Activated CD4-positive, alpha-beta T cell treated with anti-CD3 and anti-CD28 coated beads for 48 hours (primary cell): ENCODE results near the gene UBE2C.

Experiments used
- DNase-seq: peaks from one replicate; pipeline ENCODE4 v3.0.0-alpha.2; 2020

The UBE2C gene

DNA sequence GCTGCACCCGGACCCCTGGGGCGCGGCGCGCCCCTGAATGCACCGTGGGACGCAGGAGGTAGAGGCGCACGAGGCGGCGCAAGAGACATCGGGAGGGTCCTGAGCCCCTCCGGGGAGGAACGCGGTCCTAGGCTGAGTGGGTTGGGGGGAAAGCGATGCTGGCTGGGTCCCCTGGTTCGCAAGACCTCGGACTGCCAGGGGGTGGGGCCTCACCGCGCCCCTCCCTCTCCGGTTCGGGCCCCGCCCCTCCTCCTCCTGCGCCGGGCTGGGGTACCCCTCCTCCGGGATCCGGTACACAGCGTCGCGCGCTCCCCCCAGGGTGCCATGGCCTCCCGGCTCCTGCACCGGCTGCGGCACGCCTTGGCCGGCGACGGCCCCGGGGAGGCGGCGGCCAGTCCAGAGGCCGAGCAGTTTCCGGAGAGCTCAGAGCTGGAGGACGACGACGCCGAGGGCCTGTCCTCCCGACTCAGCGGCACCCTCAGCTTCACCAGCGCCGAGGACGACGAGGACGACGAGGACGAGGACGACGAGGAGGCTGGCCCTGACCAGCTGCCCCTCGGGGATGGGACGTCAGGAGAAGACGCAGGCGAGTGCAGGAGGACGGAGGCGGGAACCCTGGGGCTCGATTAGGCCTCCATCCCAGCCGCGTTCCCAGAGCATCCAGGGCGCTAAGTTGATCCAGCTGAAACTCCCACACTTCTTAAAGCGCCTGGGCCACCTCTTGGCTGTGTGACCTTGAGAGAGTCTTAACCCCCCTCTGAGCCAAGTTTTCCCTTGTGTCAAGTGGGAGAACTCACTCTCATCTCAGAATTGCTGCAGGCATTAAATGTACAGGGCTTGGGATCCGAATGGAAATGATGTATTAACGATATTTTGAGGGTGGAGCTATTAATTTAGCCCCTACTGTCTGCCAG lies 21.7 kb downstream of the UBE2C start:
- peak; percentile 54 for DNase-seq

DNA sequence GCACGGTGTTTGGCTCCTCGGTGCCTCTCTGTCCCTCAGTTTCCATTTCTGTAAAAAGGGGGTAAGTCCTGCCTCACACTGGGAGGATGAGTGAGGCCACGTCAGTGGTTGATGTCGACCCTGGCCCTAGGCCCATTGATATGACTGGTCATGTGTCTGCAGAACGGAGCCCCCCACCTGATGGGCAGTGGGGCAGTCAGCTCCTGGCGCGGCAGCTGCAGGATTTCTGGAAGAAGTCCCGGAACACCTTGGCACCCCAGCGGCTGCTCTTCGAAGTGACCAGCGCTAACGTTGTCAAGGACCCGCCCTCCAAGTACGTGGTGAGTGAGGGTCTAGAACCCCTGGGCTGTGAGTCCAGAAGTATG lies 22.3 kb downstream of the UBE2C start:
- DNase-seq, result no peak

DNA sequence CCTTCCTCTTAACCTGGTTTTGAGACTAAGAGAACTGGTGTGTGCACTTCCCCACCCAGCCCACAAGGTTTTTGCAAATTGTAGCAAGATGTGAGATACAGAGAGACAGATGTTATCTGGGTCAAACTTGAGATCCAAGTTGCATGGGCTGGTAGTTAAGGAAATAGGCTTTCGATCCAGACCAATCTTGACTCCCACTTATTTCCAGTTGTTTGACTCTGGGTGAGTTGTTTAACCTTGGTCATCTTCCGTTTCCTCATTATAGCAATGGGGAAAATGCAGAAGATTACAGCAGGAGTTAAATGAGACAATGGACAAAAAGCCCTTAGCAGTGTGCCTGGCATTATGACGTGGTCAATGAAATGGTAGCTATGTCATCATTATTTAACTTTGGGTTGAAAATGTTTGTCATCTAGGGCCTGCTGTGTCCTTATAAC lies 22.9 kb downstream of the UBE2C start:
- DNase-seq, result no peak

DNA sequence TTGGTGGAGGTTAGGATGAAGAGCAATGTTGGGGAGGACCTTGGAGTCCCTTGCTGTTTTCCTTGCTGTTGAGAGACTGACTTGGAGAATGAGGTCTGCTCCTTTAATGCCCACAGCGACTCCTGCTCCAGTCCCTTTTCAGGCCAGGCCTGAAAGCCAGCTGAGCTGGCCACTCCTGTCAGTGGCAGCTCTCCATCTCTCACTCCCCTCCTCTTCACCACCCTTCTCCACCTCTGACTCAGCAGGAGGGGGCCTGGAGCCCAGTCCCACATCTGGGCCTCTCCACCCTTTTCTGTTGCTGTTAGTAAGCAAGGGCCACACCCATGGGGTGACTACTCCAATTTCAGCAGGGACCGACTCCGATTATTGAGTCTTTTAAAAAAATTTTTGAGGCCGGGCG lies 23.4 kb downstream of the UBE2C start:
- no peak for DNase-seq

DNA sequence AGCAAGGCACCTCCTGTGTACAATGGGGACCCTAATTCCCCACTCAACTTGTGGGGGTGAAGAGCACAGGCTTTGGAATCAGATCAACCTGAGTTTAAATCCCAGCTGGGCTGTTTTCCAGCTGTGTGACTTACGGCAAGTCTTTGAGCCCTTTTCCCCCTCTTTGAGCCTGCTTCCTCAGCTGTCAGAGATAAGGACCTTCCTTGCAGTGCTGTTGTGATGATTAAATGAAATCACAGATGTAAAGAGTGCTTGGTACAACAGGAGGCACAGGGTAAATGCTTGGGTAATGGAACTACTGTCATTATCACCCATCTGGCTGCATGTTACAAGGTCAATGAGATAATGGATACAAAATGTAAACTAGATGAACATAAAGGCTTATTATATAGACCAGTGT lies 24.4 kb downstream of the UBE2C start:
- no peak for DNase-seq

DNA sequence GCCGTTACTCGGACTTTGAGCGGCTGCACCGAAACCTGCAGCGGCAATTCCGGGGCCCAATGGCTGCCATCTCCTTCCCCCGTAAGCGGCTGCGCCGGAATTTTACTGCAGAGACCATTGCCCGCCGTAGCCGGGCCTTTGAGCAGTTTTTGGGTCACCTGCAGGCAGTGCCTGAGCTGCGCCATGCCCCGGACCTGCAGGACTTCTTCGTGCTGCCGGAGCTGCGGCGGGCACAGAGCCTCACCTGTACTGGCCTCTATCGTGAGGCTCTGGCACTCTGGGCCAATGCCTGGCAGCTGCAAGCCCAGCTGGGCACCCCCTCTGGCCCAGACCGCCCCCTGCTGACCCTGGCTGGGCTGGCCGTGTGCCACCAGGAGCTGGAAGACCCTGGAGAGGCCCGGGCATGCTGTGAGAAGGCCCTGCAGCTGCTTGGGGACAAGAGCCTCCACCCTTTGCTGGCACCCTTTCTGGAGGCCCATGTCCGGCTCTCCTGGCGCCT lies 28.3 kb downstream of the UBE2C start:
- DNase-seq, result no peak

DNA sequence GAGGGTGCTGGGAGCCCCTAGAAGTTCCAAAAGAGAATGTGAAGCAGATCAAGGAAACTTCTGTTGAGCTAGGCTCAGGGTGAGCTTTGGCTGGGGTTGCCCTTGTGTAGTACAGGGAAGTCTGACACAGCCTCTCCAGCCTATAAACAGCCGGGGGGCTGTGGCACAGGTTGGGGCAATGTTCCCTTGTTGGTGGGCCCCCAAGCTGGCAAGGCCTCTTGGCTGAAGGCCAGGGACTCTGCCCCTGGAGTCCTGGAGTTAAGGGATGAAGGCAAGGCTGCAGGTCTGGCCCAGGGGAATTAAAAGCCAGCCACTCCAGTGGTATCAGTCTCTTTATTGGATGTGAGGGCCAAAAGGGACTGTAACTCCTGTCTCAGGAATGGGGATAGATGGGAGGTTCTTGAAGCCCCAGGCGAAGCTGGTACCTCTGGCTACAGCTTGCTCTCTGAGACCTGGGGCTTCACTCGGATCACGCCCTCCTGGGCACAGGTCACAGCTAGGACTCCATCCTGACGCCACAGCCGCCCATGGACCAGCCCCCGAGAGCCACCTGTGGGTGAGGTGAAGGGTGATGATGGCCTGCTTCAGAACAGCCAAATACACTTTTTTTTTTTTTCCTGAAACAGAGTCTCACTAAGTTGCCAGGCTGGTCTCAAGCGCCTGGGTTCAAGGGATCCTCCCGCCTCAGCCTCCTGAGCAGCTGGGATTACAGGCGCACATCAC lies 29.1 kb downstream of the UBE2C start:
- no peak for DNase-seq

DNA sequence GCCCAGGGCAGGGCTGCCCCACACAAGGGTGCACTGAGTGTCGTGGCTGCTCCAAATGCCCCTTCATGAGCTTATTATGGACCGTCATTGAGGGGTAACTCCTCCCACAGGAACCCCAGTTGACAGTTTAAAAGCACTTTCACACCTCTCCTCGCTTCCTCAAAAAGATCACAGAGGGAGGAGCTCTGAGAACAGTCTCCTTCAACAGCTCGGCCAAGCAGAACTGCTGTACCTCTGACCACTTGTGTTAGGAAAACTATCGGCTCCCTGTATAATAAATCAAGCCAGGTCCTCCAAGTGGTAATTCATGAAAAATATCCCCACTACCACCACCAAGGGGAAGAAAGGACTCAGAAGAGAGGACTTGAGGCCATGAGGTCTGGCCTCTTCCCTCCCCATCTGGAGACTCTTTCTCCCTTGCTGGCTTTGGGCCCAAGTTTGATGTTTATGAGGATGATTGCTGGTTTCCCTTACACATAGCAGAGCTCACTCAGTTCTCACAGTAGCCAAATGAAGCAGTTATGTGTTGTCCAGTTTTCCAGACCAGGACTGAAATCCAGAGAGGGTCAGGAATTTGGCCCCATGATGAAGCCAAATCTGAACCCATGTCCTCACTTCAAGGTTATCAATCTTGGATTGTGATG lies 29.8 kb downstream of the UBE2C start:
- DNase-seq, result no peak

DNA sequence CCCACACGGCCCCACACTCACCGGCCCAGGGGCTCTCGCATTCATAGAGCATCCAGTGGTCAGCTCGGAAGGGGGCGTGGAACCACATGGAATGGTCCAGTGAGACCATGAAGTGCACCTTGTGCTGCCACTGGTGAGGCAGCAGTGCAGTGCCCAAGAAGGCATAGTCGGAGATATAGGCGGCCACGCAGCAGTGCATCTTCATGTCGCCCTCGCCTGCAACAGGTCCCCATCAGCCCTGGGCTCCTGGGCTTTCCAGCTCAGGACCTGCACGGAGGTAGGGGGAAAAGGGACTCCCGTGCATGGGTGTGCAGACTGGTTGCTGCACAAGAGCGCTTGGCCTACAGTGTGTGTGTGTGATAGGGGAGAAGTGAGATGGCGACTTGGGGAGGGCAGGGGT lies 31.1 kb downstream of the UBE2C start:
- no peak for DNase-seq

DNA sequence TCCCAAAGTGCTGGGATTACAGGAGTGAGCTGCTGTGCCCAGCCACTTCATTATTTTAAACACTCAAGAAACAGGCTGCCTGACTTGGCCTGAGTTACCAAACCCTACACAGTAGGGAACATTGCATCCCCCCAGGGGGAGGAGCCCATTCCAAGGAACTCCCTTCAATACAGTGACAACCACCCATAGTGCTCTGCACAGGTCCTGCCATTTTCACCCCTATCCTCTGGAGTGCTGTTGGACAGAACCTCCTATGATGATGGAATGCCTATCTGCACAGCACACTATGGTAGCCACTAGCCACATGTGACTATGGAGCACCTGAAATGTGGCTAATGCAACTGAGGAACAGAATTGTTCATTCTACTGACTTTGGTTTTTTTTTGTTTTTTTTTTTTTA lies 33.0 kb downstream of the UBE2C start:
- DNase-seq, result no peak

DNA sequence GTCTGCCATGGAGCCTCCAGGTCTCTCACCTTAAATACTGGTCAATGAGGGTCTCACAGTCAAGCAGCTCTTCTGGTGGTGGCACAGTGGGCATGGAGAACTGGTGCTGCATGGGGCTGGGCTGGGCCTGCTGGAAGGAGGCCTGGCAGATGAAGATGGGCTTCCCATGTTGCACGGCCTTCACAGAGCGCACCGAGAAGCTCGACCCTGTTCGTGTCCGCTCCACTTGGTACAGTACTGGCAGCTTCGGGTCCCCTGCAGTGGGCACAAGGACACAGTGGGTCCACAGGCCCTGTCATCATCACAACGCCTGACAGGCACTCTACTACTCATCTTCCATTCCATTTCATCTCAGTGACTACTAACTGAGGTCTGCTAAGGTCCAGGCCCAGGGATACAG lies 36.0 kb downstream of the UBE2C start:
- no peak for DNase-seq

DNA sequence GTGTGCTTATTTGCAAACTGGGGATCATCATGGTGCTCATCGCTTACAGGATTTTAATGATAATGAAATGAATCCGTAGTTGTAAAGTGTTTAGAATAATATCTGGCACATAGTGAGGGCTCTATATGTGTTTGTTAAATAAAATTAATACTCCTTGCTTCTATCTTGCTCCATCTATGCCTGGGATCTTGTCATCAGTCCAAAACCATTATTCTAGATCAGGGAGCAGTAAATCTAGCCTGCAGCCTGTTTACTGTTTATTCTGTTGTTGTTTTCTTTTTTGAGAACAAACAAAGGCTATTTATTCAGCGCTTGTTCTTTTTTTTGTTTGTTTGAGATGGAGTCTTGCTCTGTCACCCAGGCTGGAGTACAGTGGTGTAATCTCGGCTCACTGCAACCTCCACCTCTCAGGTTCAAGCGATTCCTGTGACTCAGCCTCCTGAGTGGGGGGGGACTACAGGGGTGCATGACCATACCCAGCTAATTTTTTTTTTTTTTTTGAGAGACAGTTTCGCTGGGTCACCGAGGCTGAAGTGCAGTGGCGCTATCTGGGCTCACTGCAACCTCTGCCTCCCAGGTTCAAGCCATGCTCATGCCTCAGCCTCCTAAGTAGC lies 36.6 kb downstream of the UBE2C start:
- DNase-seq, result no peak

DNA sequence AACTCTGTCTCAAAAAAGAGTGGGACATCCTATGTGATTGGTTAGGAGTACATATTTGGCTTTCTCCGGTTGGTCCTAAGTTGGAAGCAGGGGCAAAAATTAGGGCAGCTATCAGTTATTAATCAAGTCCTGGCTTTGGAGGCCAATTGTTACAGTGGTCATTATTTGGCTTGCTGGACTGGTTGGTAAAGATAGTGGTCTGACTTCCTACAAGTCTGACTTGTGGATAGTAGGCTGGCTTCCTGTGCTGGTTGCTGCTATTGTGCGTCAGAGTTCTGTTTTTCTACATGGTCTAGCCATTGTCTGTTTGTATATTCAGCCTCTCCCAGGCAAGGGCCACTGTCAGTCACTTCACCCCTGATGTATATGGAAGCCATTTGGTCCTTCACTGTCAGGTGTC lies 37.8 kb downstream of the UBE2C start:
- no peak for DNase-seq

DNA sequence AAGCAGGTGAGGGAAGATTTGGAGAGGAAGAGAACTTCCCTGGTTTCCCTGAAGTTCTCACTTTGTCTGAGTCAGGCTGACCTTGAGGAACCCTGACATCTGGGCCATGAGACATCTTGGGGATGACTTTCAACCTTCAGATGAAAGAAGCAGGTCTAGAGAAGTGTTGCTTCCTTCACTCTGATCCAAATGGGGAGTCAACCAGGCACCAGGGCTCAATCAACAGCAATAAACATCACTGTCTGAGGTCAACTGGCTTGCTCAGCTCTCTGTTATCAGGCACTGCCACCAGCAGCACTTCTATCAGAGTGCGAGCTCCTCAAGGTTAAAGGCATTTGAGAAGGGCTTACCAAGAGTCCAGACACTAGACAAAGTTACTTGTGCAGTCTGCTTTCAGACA lies 38.5 kb downstream of the UBE2C start:
- no peak for DNase-seq

DNA sequence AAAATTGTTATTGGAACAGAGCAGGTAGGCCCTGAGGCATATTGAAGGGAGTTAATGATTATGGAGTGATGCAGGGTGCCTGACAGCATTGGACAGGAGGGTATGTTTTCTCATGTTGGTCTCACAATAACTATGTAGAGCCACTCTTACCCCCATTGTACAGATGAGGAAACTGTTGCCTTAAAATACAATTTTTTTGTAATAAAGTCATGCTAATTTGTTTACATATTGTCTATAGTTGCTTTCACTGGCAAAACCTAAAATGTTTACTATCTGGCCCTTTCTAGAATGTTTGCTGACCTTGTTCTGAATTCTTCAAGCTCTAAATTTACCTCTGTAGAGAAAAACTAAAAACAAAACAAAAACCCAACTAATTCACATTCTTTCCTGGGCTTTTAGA lies 39.1 kb downstream of the UBE2C start:
- DNase-seq, result no peak

DNA sequence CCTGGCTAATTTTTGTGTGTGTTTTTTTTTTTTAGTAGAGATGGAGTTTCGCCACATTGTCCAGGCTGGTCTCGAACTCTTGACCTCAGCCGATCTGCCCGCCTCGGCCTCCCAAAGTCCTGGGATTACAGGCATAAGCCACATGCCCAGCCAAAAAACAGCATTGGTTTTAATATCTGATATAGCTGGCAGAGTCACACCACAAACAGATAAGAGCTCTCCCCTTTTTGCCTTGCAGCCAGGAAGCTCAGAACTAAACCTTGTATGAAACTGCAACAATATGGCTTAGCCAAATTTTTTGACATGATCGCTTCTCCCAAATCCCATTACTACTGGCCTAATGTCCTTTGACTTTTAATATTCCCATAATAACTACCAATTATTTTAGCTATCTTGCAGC lies 39.9 kb downstream of the UBE2C start:
- no peak for DNase-seq

DNA sequence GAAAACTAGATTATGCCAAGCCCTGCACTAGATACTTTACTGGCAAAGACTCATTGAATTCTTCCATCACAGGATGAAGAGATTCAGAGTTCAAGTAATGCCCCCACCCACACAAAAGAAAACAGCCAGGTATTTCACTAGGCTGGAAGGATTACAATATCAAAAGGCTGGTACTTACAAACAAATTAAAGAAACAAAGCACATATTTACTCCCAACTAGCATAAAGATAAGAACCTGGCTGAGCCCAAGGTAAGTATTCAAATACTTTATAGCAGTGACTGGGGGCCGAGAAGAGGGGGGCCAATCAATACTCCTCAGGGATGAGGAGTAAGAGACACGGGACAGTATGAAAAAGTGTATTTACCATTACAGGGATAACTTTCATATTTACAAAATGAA lies 41.0 kb downstream of the UBE2C start:
- no peak for DNase-seq

DNA sequence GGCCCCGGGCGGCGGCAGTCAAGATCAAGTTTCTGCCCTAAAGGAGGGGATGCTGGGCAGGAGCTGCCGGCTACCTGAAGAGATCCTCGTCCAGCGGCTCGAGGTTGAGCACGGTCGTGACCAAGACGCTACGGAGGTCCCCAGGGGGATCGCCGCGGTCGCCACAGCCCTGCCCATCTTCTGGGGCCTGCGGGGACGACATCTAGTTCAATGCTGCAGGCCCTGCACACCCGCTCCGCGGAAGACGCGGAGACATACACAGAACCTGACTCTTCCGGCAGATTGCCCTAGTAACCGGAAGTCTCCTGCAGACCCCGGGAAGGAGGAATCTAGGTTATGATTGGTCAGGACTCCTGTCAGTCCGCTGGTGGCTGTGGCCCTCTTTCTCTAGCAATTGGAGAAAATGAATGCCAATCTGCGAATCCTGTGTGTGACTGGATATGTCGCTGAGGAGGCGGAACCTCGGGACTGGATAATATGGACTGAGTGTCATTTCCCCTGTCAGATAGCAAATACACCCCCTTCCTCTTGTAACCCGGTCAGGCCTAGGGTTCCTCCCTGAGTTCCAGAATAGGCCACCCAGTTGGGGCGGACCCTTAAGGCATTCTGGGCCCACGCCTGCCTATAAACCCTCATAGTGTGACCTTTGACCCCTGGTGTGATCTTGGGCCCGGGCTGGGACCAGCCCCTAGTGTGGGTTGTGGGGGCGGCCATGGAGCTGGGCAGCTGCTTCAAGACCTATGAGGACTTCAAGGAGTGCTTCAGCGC lies 44.9 kb downstream of the UBE2C start, which contains the start of the genes ACOT8 and ZSWIM3:
Gene ACOT8, minus strand, starts transcription at position 279 of the 768 bp plus-strand sequence. Its CDS starts 77 bp downstream, at position 202.
Gene ZSWIM3, plus strand, starts transcription at position 501 of the 768 bp plus-strand sequence. Its CDS starts 212 bp downstream, at position 713.
- DNase-seq, result peak; percentile 94

DNA sequence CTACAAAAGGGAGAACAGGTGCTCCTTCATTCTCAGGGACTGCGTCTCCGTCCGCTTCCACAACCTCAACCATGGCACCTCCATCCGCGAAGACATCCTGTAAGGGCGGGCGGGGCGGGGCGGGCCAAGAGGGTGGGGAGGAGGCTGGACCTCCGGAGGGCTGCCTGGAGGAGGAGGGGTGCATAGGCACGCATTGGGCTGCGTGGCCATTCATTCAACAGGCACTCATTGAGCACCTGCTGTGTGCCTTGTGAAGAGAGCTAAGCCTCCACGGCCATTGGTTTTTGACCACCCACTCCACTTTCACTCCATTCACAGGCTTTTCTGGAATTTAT lies 45.4 kb downstream of the UBE2C start:
- DNase-seq, result peak; percentile 65

DNA sequence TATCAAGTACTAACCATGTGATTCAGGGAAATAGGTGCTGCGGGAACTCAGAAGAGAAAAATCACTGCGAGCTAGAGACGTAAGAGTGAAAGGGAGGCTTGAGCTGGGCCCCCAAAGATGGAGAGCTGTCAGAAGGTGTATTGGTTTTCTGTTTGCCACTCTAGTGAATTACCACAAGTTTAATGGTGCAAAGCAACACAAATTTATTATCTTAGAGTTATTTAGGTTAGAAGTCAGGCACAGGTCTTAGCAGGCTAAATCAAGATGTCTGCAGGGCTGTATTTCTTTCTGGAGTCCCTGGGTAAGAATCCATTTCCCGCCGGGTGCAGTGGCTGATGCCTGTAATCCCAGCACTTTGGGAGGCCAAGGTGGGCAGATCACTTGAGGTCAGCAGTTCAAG lies 47.5 kb downstream of the UBE2C start:
- DNase-seq, result no peak

DNA sequence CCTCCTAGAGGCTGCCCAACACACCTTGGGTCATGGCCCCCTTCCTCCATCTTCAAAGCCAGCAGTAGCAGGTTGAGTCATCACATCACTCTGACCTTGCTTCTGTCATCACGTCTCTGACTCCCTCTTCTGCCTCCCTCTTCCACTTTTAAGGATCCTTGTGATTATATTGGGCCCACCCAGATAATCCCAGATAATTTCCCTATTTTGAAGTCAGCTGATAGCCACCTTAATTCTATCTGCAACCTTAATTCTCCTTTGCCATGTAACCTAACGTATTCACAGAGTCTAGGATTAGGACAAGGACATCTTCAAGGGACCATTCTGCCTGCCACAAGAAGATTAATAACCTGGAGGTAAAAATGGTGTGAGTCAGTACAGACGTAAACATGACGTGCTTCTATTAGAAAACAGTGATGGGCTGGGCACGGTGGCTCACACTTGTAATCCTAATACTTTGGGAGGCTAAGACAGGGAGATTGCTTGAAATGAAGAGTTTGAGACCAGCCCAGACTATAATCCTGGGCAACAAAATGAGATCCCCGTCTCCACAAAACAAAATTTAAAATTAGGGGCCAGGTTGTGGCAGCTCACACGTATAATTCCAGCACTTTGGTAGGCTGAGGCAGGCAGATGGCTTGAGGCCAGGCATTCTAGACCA lies 48.2 kb downstream of the UBE2C start:
- no peak for DNase-seq
